Caco-2 (cell line): ENCODE data around the gene MKNK2. TPM values are rescaled to one million over a fixed set of nuclear protein-coding genes. Genes with fewer than 3 reads are reported as not detected.

Experiments
- BruUV-seq: library from RNA; stranded (reverse); fragments of 400-500 nt; replicated peaks from 2 replicates; lab custom pipeline; 2021; lab: Mats Ljungman, UMichigan
- CTCF ChIA-PET: fragments of 300-600 bp; sonication (Branson Sonifier 250); formaldehyde crosslinking; loops from one replicate; lab custom pipeline; 2022; ENCODE audit warnings: antibody characterized with exemption; lab: Charles Lee
- POLR2A ChIA-PET: fragments of 300-600 bp; sonication (Branson Sonifier 250); formaldehyde crosslinking; loops from one replicate; lab custom pipeline; 2022; ENCODE audit warnings: antibody characterized with exemption; lab: Charles Lee
- DNase-seq, 2 experiments: peaks; one replicate each; pipeline versions ENCODE4 v3.0.0 to v3.0.0-alpha.2; 2020 to 2022
- H3K27me3 ChIP-seq: replicated peaks from 2 replicates; pipeline ENCODE4 v1.6.0; 2011; ENCODE audit warnings: low read length; ENCODE audit not compliant: control insufficient read depth, insufficient read depth
- H3K36me3 ChIP-seq: 2 replicates; pipeline ENCODE4 v1.5.1; 2011; ENCODE audit warnings: low read length; ENCODE audit not compliant: control insufficient read depth, insufficient read depth
- H3K4me1 ChIP-seq: fragments of 250-450 bp; sonication (Bioruptor Pico); 2 replicates; pipeline ENCODE4 v1.5.1; 2020; ENCODE audit warnings: mild to moderate bottlenecking
- H3K4me3 ChIP-seq: 2 replicates; pipeline ENCODE4 v1.5.1; 2011; ENCODE audit warnings: low read depth, mild to moderate bottlenecking, control low read depth, low read length
- H3K9me3 ChIP-seq: fragments of 250-450 bp; sonication (Bioruptor Pico); 2 replicates; pipeline ENCODE4 v1.5.1; 2020; ENCODE audit warnings: mild to moderate bottlenecking, moderate library complexity
- H3K27ac Mint-ChIP-seq: one replicate; pipeline ENCODE4 v1.8.0; 2022; ENCODE audit warnings: mixed read lengths; ENCODE audit not compliant: unreplicated experiment
- H3K27me3 Mint-ChIP-seq: one replicate; pipeline ENCODE4 v1.8.0; 2022; ENCODE audit warnings: mixed read lengths; ENCODE audit not compliant: insufficient read depth, unreplicated experiment
- H3K36me3 Mint-ChIP-seq: one replicate; pipeline ENCODE4 v1.8.0; 2022; ENCODE audit warnings: mild to moderate bottlenecking, mixed read lengths; ENCODE audit not compliant: insufficient read depth, unreplicated experiment
- H3K4me1 Mint-ChIP-seq: one replicate; pipeline ENCODE4 v1.8.0; 2022; ENCODE audit warnings: low read depth, mixed read lengths; ENCODE audit not compliant: unreplicated experiment
- H3K4me3 Mint-ChIP-seq: one replicate; pipeline ENCODE4 v1.8.0; 2022; ENCODE audit warnings: mild to moderate bottlenecking, moderate library complexity, mixed read lengths; ENCODE audit not compliant: unreplicated experiment
- H3K9me3 Mint-ChIP-seq: one replicate; pipeline ENCODE4 v1.8.0; 2022; ENCODE audit warnings: mixed read lengths; ENCODE audit not compliant: unreplicated experiment
- intact Hi-C: fragments of 100-400 bp; cut with micrococcal nuclease; formaldehyde crosslinking; loops from one replicate; pipeline ENCODE4 v1.10.0; 2022; ENCODE audit not compliant: unreplicated experiment
- total RNA-seq: library from RNA; stranded (reverse); gene quantifications from 2 replicates; pipeline ENCODE4 v1.2.3, GENCODE V29; 2022
- TF ChIP-seq, protein P1 (sequence below), 2 experiments: fragments of 200-600 bp in 1 of 2; IDR thresholded peaks; 1 replicate in 1 of 2; 2 replicates in 1 of 2; pipeline versions ENCODE4 v1.5.1 to v1.8.0; 2011 to 2022; ENCODE audit warnings: antibody characterized with exemption in 1 of 2, control low read depth in 1 of 2, inconsistent platforms in 1 of 2, low read depth in 1 of 2, low read length in 1 of 2, mild to moderate bottlenecking in 1 of 2, moderate library complexity in 1 of 2; ENCODE audit not compliant: insufficient read depth in 1 of 2, severe bottlenecking in 1 of 2, unreplicated experiment in 1 of 2

Gene MKNK2
- total RNA-seq, 1 experiment from 2014 or later, result 162 TPM

DNA sequence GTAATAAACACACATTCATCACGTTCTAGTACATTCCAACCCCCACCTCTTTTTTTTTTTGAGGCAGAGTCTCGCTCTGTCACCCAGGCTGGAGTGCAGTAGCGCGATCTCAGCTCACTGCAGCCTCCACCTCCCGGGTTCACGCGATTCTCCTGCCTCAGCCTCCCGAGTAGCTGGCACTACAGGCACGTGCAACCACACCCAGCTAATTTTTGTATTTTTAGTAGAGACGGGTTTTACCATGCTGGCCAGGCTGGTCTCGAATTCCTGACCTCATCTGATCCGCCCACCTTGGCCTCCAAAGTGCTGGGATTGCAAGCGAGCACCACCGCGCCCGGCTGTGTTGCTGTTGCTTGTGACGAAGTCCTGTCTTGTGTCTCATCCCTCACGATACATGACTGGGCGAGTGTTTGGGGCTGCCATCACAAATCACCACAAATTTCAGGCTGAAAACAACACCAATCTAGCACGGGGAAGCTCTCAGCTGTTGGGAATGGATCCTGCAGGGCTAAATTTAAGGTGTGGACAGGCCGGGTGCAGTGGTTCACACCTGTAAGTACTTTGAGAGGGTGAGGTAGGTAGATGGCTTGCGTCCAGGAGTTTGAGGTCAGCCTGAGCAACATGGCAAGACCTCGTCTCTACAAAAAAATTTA is 29.4 kb upstream of the MKNK2 start:
- H3K4me3 ChIP-seq, result no peak overlapping the region
- Mint-ChIP-seq H3K9me3 (no peaks in the 10 kb centered on the region), H3K27me3 (no peaks in the 10 kb centered on the region), H3K36me3 (peaks cover 13% of the 10 kb centered on the region), H3K4me1 (no peaks in the 10 kb centered on the region), H3K4me3 (no peak overlapping the region), H3K27ac (no peak overlapping the region)
- no TSS peak for BruUV-seq
- CTCF ChIA-PET, result no interaction called here
- POLR2A ChIA-PET, result no interaction called here
- TF ChIP-seq, protein P1, sequence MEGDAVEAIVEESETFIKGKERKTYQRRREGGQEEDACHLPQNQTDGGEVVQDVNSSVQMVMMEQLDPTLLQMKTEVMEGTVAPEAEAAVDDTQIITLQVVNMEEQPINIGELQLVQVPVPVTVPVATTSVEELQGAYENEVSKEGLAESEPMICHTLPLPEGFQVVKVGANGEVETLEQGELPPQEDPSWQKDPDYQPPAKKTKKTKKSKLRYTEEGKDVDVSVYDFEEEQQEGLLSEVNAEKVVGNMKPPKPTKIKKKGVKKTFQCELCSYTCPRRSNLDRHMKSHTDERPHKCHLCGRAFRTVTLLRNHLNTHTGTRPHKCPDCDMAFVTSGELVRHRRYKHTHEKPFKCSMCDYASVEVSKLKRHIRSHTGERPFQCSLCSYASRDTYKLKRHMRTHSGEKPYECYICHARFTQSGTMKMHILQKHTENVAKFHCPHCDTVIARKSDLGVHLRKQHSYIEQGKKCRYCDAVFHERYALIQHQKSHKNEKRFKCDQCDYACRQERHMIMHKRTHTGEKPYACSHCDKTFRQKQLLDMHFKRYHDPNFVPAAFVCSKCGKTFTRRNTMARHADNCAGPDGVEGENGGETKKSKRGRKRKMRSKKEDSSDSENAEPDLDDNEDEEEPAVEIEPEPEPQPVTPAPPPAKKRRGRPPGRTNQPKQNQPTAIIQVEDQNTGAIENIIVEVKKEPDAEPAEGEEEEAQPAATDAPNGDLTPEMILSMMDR (IDR thresholded peaks at IDR 0.05; ENCODE audit: insufficient read depth in 1 of 2, low read depth in 1 of 2, low read length in 1 of 2, severe bottlenecking in 1 of 2, unreplicated experiment in 1 of 2), result no peak
- no peaks in the 10 kb centered on the region; the same call in 1 of the 2 replicates for H3K36me3 ChIP-seq
- intact Hi-C loops, result no loop called here
- no peaks in the 10 kb centered on the region for H3K9me3 ChIP-seq
- DNase-seq, result no peak
- H3K4me1 ChIP-seq, result no peaks in the 10 kb centered on the region
- no peaks in the 10 kb centered on the region for H3K27me3 ChIP-seq

DNA sequence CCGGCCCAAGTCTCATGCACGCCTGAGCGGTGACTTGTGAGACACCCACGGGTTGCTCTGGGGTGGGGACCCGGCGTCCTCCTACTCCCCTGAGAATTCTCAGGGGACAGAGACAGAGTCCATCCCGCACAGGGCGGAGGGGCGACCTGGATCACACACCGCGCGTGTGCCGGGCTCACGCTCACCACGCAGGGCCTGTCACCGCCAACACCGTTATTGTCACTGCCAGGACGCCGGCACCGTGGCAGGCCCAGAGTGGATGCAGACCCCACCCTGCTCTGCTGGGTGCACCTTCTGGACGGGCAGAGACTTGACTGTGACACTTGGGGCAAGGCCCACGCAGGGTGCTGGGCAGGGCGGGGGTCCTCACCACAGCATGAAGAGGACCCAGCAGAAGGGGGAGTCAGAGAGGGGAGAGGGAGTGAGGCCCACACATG is 28.8 kb upstream of the MKNK2 start:
- DNase-seq, result no peak
- H3K4me1 ChIP-seq, result no peaks in the 10 kb centered on the region
- H3K36me3 ChIP-seq, result no peaks in the 10 kb centered on the region; the same call in 1 of the 2 replicates
- no TSS peak for BruUV-seq
- Mint-ChIP-seq H3K9me3 (no peaks in the 10 kb centered on the region), H3K4me1 (no peaks in the 10 kb centered on the region), H3K4me3 (no peak overlapping the region), H3K27ac (no peak overlapping the region), H3K27me3 (no peaks in the 10 kb centered on the region), H3K36me3 (peaks cover 13% of the 10 kb centered on the region)
- no peaks in the 10 kb centered on the region for H3K27me3 ChIP-seq
- ChIA-PET POLR2A (no interaction called here), CTCF (no interaction called here)
- TF ChIP-seq, protein P1 (IDR thresholded peaks at IDR 0.05; ENCODE audit: insufficient read depth in 1 of 2, low read depth in 1 of 2, low read length in 1 of 2, severe bottlenecking in 1 of 2, unreplicated experiment in 1 of 2), result no peak
- H3K9me3 ChIP-seq, result no peaks in the 10 kb centered on the region
- intact Hi-C loops, result no loop called here
- H3K4me3 ChIP-seq, result no peak overlapping the region

DNA sequence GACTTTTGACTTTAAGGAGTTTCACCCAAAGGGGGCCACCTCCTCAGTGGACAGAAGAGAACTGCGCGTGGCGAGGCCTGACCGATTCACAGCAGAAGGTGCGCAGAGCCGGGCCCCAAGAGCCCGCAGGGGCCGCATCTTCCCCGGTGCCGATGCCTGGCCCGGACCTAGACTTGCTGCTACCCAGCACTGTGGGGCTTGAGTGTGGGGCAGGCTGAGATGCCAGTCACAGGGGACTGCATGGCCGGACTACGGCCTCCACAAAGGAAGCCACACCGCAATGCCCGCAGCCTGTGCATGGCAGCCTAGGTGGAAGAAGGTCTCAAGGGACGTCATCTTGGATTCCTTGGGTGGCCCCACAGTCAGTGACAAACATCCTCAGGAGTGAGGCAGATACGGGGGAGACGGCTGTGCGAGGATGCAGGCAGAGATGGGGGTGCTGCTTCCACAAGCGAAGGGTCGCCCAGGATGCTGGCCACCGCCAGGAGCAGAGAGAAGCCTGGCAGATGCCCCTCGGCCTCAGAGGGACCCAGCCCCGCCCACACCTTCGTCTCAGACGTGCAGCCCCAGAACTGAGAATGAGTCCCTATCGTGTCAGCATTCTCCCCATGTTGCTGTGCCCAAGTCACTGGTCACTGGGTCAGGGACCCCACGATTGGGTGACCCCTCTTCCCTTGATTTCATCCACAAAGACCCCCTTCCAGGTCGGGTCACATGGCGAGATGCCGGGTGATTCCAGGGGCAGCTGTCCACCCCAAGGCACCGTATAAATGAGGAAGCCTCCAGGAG is 28.2 kb upstream of the MKNK2 start:
- no peaks in the 10 kb centered on the region for H3K4me1 ChIP-seq
- Mint-ChIP-seq H3K27me3 (no peaks in the 10 kb centered on the region), H3K27ac (no peak overlapping the region), H3K4me1 (no peaks in the 10 kb centered on the region), H3K4me3 (no peak overlapping the region), H3K9me3 (no peaks in the 10 kb centered on the region), H3K36me3 (peaks cover 13% of the 10 kb centered on the region)
- BruUV-seq, result no TSS peak
- intact Hi-C loops, result no loop called here
- H3K36me3 ChIP-seq, result no peaks in the 10 kb centered on the region; the same call in 1 of the 2 replicates
- no peaks in the 10 kb centered on the region for H3K9me3 ChIP-seq
- POLR2A ChIA-PET, result no interaction called here
- no peak for DNase-seq
- H3K27me3 ChIP-seq, result no peaks in the 10 kb centered on the region
- CTCF ChIA-PET, result no interaction called here
- TF ChIP-seq, protein P1 (IDR thresholded peaks at IDR 0.05; ENCODE audit: insufficient read depth in 1 of 2, low read depth in 1 of 2, low read length in 1 of 2, severe bottlenecking in 1 of 2, unreplicated experiment in 1 of 2), result no peak
- no peak overlapping the region for H3K4me3 ChIP-seq
